Lower leg skin (tissue), 4 donors: Measurements from ENCODE around the gene OCA2. TPM values are rescaled to one million over a fixed set of nuclear protein-coding genes. Genes with fewer than 3 reads are reported as not detected.
A peak's percentile ranks its signal among the peaks of the same experiment; 100 is the strongest.

Experiments used
- DNase-seq, 2 donors: peaks; one replicate each; pipeline ENCODE4 v3.0.0-alpha.2; 2019; ENCODE audit warnings: low spot score in 2 of 2
- H3K4me3 ChIP-seq: fragments of 200-600 bp; sonication (generic); 2 replicates; pipeline ENCODE4 v1.5.1; 2017; ENCODE audit warnings: mild to moderate bottlenecking, low read depth; ENCODE audit not compliant: poor library complexity, severe bottlenecking
- POLR2A ChIP-seq, 2 donors: fragments of 450-650 bp; IDR thresholded peaks; one replicate each; pipeline ENCODE4 v1.6.1; 2016 to 2017; ENCODE audit warnings: antibody characterized with exemption in 2 of 2, mild to moderate bottlenecking in 1 of 2, moderate library complexity in 1 of 2
- WGBS, 2 donors: methylation state at CpG; one replicate each; pipeline ENCODE4 v1.1.5; 2018; 5-methylcytosine and 5-hydroxymethylcytosine counted together
- intact Hi-C: fragments of 100-400 bp; cut with DNase I; formaldehyde crosslinking; loops from one replicate; pipeline ENCODE4 v1.15.0; 2023; ENCODE audit warnings: low total_unique reads
- total RNA-seq, 4 donors: library from RNA; depleted of rRNA; stranded (reverse); fragments of >200 nt; gene quantifications; one replicate each; pipeline ENCODE4 v1.1.0, GENCODE V29; 2016
- TF ChIP-seq, protein P1 (sequence below), 3 donors: fragments of 450-650 bp; IDR thresholded peaks; one replicate each; pipeline ENCODE4 v1.5.1; 2016; ENCODE audit warnings: antibody characterized with exemption in 3 of 3, mild to moderate bottlenecking in 3 of 3, moderate library complexity in 2 of 3

OCA2 gene
- total RNA-seq, 4 donors from 2014 or later: 12.0 to 15.8 (median 13.9) TPM

DNA sequence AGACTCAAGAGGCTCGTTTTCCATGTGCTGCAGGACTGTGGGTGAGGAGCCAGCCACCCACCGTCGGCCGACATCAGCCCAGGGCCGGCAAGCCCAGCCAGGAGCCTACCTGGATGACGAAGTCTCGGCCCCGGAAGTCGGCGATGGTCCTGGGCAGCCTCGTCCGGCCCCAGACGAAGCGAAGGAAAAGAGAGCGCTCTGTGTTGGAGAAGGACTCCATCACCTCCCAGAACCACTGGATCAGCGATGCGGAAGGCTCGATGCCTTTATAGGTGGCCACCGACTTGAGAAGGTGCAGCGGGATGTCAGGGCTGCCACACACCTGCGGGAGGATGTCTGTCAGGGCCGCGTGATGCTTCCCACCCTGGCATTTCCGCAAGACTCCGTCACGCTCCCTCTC lies 13.8 kb upstream of the OCA2 start:
- intact Hi-C loops: no loop called here
- WGBS, 2 donors: 93 to 97% methylated on average over 26 of the region's 26 CpGs
- TF ChIP-seq, protein P1, sequence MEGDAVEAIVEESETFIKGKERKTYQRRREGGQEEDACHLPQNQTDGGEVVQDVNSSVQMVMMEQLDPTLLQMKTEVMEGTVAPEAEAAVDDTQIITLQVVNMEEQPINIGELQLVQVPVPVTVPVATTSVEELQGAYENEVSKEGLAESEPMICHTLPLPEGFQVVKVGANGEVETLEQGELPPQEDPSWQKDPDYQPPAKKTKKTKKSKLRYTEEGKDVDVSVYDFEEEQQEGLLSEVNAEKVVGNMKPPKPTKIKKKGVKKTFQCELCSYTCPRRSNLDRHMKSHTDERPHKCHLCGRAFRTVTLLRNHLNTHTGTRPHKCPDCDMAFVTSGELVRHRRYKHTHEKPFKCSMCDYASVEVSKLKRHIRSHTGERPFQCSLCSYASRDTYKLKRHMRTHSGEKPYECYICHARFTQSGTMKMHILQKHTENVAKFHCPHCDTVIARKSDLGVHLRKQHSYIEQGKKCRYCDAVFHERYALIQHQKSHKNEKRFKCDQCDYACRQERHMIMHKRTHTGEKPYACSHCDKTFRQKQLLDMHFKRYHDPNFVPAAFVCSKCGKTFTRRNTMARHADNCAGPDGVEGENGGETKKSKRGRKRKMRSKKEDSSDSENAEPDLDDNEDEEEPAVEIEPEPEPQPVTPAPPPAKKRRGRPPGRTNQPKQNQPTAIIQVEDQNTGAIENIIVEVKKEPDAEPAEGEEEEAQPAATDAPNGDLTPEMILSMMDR (IDR thresholded peaks at IDR 0.05): no peak
- TF ChIP-seq POLR2A (IDR thresholded peaks at IDR 0.05): no peak
- DNase-seq: peak in 1 of 2 donors; percentile 74
- no peak overlapping the region for H3K4me3 ChIP-seq

DNA sequence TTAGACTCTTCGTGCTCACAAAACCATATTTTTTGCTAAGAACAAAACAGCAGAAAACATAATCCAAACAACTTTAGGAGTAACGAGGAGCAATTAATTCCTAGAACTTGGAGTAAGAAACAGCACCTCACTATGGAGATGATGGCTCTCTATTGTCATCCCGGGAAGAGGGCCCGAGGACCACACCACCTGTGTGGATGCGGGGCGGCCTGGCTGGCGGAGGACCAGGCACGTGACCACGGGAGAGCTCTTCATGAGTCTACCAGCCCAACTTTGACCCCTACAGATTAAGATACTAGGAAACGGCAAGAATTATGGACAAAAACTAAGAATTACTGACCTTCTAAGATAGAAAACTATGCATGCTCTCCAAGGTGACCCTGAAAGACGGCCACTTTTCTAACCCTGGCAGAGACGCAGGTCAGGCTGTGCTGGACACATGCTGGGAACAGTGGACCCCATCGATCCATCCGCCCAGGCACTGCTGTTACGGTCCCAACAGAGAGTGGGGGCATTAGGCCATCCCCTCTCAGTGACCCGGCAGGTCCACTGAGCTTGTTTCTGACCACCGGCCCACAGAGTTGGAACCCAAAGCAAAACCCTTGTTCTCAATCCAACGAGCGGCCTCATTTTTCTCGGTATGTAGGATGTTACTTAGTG lies 13.1 kb upstream of the OCA2 start:
- WGBS, 2 donors: 94 to 96% methylated on average over 20 of the region's 20 CpGs
- intact Hi-C loops: no loop called here
- H3K4me3 ChIP-seq: no peak overlapping the region
- peak in 1 of 2 donors; percentile 69 for DNase-seq
- TF ChIP-seq, protein P1 (IDR thresholded peaks at IDR 0.05): no peak
- TF ChIP-seq POLR2A (IDR thresholded peaks at IDR 0.05): no peak

DNA sequence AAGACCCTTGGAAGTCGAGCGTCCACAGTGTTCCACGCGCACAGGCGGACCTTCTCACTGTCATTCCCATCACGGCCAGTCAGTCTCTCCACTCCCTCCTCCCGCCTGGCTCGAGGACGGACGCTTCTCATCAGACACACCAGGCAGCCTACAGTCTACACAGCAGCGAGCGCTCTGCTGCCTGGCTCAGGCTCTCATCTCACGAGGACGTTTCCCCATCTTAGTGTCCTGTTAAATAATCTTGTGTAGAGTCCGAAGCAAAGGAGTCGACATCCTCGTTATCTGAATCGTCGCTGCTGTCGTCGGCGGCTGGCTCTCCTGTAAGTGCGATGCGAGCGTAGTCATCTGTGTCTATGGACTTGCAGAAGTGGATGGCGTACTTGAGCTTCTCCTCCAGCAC lies 12.4 kb upstream of the OCA2 start:
- intact Hi-C loops: no loop called here
- peak in 1 of 2 donors; percentile 70 for DNase-seq
- 92 to 95% methylated on average over 26 of the region's 26 CpGs for WGBS, 2 donors
- no peak overlapping the region for H3K4me3 ChIP-seq
- TF ChIP-seq POLR2A (IDR thresholded peaks at IDR 0.05): no peak
- TF ChIP-seq, protein P1 (IDR thresholded peaks at IDR 0.05): no peak

DNA sequence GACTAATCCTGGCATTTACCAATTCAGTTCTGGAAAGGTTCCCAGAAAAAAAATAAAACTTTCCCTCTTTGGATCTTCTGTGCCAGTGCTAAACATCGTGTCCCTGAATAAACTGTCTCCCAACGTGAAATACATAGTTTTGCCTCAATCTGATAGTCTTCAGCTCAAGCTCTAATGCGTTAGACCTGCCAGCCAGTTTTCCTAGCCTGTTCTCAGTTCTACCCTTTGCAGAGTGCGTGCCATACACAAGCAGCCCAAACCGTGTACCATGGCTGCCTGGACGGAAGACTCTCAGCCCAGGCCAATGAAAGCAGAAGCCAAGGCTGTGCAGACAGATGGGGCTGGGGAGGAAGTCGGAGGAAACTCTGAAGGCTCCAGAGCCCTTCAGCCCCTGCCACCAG lies 11.4 kb upstream of the OCA2 start:
- intact Hi-C loops: no loop called here
- DNase-seq: peak in 1 of 2 donors; percentile 76
- TF ChIP-seq, protein P1 (IDR thresholded peaks at IDR 0.05): no peak
- no peak for TF ChIP-seq POLR2A (IDR thresholded peaks at IDR 0.05)
- 44 to 50% methylated on average over 7 of the region's 7 CpGs for WGBS, 2 donors
- no peak overlapping the region for H3K4me3 ChIP-seq

DNA sequence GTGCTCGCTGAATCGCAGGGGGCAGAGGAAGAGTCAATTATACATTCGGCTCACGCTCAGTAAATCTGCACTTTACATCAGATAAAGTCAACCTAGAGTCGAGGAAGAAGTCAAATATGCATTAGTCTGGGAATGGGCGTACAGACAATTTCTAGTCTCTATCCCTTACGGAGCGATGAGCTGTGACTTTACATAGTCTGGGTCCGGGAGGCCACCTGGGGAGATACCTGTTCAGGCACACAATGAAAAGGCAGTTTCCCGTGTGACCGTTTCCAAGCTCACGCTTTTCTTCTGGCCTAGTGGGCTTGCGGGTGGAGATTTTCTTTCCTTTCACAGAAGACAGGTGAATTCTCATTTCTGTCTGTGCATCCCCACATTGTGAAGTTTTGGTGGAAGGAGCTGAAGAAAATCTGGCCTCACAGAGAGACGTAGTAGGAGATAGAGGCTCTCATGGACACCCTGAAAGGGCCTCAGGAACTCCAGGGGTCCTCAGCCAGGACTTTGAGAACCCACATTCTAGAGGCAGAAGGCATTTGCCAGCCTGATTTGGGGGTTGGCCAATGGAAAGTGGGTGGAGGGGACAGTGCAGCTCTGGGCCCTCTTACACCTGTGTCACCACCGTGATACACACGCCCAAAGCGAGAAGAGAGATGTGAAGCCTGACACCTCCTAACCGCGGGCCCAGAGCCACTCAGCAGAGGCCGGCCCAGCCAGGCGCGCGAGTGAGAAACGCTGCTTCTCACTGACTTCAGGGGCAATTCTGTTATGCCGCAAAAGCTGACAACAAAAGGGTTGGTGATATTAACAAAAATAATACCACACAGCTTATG lies 10.7 kb upstream of the OCA2 start:
- H3K4me3 ChIP-seq: no peak overlapping the region
- no peak for TF ChIP-seq POLR2A (IDR thresholded peaks at IDR 0.05)
- peak in 1 of 2 donors; percentile 78 for DNase-seq
- 85 to 88% methylated on average over 25 of the region's 25 CpGs for WGBS, 2 donors
- intact Hi-C loops: no loop called here

DNA sequence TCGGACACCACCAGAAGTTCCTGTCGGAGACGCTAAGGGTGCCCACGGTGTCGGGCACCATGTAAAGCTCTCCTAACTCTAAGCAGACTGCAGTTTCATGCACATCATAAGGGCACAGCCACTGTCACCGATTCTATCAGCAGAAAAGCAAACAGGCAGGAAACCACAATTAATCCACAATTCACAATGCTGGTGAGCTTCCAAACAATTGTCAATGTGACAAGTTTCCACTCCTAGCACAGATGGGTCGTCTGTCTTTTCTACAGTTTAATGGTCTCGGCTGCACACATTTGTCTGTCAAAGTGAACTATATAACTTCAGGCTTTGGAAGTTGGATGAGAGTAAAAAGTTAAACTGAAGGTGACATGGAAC lies 8.8 kb upstream of the OCA2 start:
- WGBS, 2 donors: 54 to 57% methylated on average over 8 of the region's 8 CpGs
- no peak overlapping the region for H3K4me3 ChIP-seq
- TF ChIP-seq, protein P1 (IDR thresholded peaks at IDR 0.05): no peak
- no peak for TF ChIP-seq POLR2A (IDR thresholded peaks at IDR 0.05)
- intact Hi-C loops: no loop called here
- DNase-seq: no peak
